HepG2 (cell line): Measurements from ENCODE around the gene ATAD3C. TPM values are rescaled to one million over a fixed set of nuclear protein-coding genes. Genes with fewer than 3 reads are reported as not detected.

Experiments
- ADNP ChIP-seq: sonication (generic); formaldehyde crosslinking; IDR thresholded peaks from 2 replicates; pipeline ENCODE4 v1.4.0; 2020; ENCODE audit warnings: missing genetic modification reagents
- ARNT2 ChIP-seq: sonication (generic); formaldehyde crosslinking; IDR thresholded peaks from 2 replicates; pipeline ENCODE4 v1.8.0; 2022; ENCODE audit warnings: mild to moderate bottlenecking, low read depth, missing genetic modification reagents, moderate library complexity
- EED ChIP-seq: sonication (generic); formaldehyde crosslinking; IDR thresholded peaks from 2 replicates; pipeline ENCODE4 v1.5.0; 2020; ENCODE audit warnings: mild to moderate bottlenecking, missing genetic modification reagents
- GZF1 ChIP-seq: sonication (generic); formaldehyde crosslinking; IDR thresholded peaks from 2 replicates; pipeline ENCODE4 v1.5.1; 2020; ENCODE audit warnings: mild to moderate bottlenecking, missing genetic modification reagents
- HMG20B ChIP-seq: conservative IDR thresholded peaks from 2 replicates; pipeline ENCODE4 v1.6.1; 2016; ENCODE audit warnings: missing genetic modification reagents, missing compliant biosample characterization
- IRF1 ChIP-seq: sonication (generic); formaldehyde crosslinking; IDR thresholded peaks from 2 replicates; pipeline ENCODE4 v1.4.0; 2020; ENCODE audit warnings: low read depth, mild to moderate bottlenecking, missing genetic modification reagents
- JUN ChIP-seq: sonication (generic); formaldehyde crosslinking; IDR thresholded peaks from 2 replicates; pipeline ENCODE4 v1.4.0; 2020; ENCODE audit warnings: mild to moderate bottlenecking, missing genetic modification reagents
- MZF1 ChIP-seq: sonication (generic); formaldehyde crosslinking; IDR thresholded peaks from 2 replicates; pipeline ENCODE4 v1.8.1; 2023; ENCODE audit warnings: mild to moderate bottlenecking, missing genetic modification reagents, borderline replicate concordance
- PHF20 ChIP-seq: sonication (generic); formaldehyde crosslinking; IDR thresholded peaks from 2 replicates; pipeline ENCODE4 v1.5.0; 2020; ENCODE audit warnings: mild to moderate bottlenecking, missing genetic modification reagents
- ZNF253 ChIP-seq: sonication (generic); formaldehyde crosslinking; IDR thresholded peaks from 2 replicates; pipeline ENCODE4 v1.8.0; 2022; ENCODE audit warnings: mild to moderate bottlenecking, missing genetic modification reagents, borderline replicate concordance
- ZNF34 ChIP-seq: sonication (generic); formaldehyde crosslinking; IDR thresholded peaks from 2 replicates; pipeline ENCODE4 v1.4.0; 2020; ENCODE audit warnings: mild to moderate bottlenecking, missing genetic modification reagents, borderline replicate concordance
- ZNF44 ChIP-seq: sonication (generic); formaldehyde crosslinking; IDR thresholded peaks from 2 replicates; pipeline ENCODE4 v1.5.1; 2020; ENCODE audit warnings: mild to moderate bottlenecking, missing genetic modification reagents
- ZNF441 ChIP-seq: sonication (generic); formaldehyde crosslinking; IDR thresholded peaks from 2 replicates; pipeline ENCODE4 v1.7.0; 2021; ENCODE audit warnings: missing genetic modification reagents, borderline replicate concordance
- ZNF660 ChIP-seq: sonication (generic); formaldehyde crosslinking; IDR thresholded peaks from 2 replicates; pipeline ENCODE4 v1.5.1; 2020; ENCODE audit warnings: mild to moderate bottlenecking, low read depth, missing genetic modification reagents, borderline replicate concordance
- ZNF772 ChIP-seq: sonication (generic); formaldehyde crosslinking; IDR thresholded peaks from 2 replicates; pipeline ENCODE4 v1.5.0; 2020; ENCODE audit warnings: mild to moderate bottlenecking, missing genetic modification reagents
- ZNF780A ChIP-seq: sonication (generic); formaldehyde crosslinking; IDR thresholded peaks from 2 replicates; pipeline ENCODE4 v1.8.0; 2022; ENCODE audit warnings: mild to moderate bottlenecking, missing genetic modification reagents, moderate library complexity
- ZNF878 ChIP-seq: sonication (generic); formaldehyde crosslinking; IDR thresholded peaks from 2 replicates; pipeline ENCODE4 v1.8.1; 2023; ENCODE audit warnings: mild to moderate bottlenecking, missing genetic modification reagents, moderate library complexity
- polyA plus RNA-seq, 8 experiments: library from polyadenylated mRNA; depleted of rRNA in 3 of 8; stranded (reverse) in 7 of 8; unstranded in 1 of 8; fragments of >200 nt; fragmentation: Illumina TruSeq in 4 of 8; extraction: Trizol in 4 of 8; gene quantifications; 2 replicates each; pipeline versions ENCODE4 v1.2.1 to v1.2.3, GENCODE V29; 2011 to 2016; ENCODE audit warnings: low read depth in 4 of 8, missing spikeins in 1 of 8, mixed read lengths in 1 of 8; ENCODE audit not compliant: insufficient read depth in 1 of 8
- total RNA-seq, 5 experiments: library from RNA; depleted of rRNA; stranded (reverse); fragments of >200 nt; fragmentation: Illumina TruSeq; extraction: Trizol; gene quantifications; 2 replicates each; pipeline ENCODE4 v1.2.3, GENCODE V29; 2016; ENCODE audit warnings: low read depth in 1 of 5
- TF ChIP-seq, protein P1 (sequence below): sonication (generic); formaldehyde crosslinking; IDR thresholded peaks from 2 replicates; pipeline ENCODE4 v1.5.0; 2020; ENCODE audit warnings: mild to moderate bottlenecking, missing genetic modification reagents
- TF ChIP-seq, protein P2 (sequence below): sonication (generic); formaldehyde crosslinking; IDR thresholded peaks from 2 replicates; pipeline ENCODE4 v1.9.0; 2022; ENCODE audit warnings: missing genetic modification reagents, mild to moderate bottlenecking, borderline replicate concordance

ATAD3C gene
- total and polyA plus RNA-seq, 2 of the 13 experiments (the other 11 are each of a cell fraction or from before 2014, with no cell fraction given) = 2.4 to 3.2 TPM

GRCh38 chr1:1441002-1441888, 8.2 kb upstream of the ATAD3C start (continued):
- TF ChIP-seq JUN (CRISPR knock-in tag) (no peak), PHF20 (CRISPR knock-in tag) (0 out of 2 replicates have a peak, but pooled peaks have one; percentile 19), ZNF772 (CRISPR knock-in tag) (0 out of 2 replicates have a peak, but pooled peaks have one; percentile 47), HMG20B (CRISPR knock-in tag) (no peak), ZNF34 (CRISPR knock-in tag) (0 out of 2 replicates have a peak, but pooled peaks have one; percentile 83), MZF1 (CRISPR knock-in tag) (no peak), GZF1 (CRISPR knock-in tag) (0 out of 2 replicates have a peak, but pooled peaks have one; percentile 42), EED (CRISPR knock-in tag) (no peak), ZNF780A (CRISPR knock-in tag) (no peak), IRF1 (CRISPR knock-in tag) (0 out of 2 replicates have a peak, but pooled peaks have one; percentile 38), ARNT2 (CRISPR knock-in tag) (no peak; the same call in 1 of the 2 replicates), ADNP (CRISPR knock-in tag) (no peak), ZNF44 (CRISPR knock-in tag) (no peak), ZNF878 (no peak), ZNF441 (CRISPR knock-in tag) (no peak), ZNF660 (CRISPR knock-in tag) (no peak), ZNF253 (no peak)
- TF ChIP-seq, protein P1, sequence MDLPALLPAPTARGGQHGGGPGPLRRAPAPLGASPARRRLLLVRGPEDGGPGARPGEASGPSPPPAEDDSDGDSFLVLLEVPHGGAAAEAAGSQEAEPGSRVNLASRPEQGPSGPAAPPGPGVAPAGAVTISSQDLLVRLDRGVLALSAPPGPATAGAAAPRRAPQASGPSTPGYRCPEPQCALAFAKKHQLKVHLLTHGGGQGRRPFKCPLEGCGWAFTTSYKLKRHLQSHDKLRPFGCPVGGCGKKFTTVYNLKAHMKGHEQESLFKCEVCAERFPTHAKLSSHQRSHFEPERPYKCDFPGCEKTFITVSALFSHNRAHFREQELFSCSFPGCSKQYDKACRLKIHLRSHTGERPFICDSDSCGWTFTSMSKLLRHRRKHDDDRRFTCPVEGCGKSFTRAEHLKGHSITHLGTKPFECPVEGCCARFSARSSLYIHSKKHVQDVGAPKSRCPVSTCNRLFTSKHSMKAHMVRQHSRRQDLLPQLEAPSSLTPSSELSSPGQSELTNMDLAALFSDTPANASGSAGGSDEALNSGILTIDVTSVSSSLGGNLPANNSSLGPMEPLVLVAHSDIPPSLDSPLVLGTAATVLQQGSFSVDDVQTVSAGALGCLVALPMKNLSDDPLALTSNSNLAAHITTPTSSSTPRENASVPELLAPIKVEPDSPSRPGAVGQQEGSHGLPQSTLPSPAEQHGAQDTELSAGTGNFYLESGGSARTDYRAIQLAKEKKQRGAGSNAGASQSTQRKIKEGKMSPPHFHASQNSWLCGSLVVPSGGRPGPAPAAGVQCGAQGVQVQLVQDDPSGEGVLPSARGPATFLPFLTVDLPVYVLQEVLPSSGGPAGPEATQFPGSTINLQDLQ (CRISPR knock-in tag) = no peak
- TF ChIP-seq, protein P2, sequence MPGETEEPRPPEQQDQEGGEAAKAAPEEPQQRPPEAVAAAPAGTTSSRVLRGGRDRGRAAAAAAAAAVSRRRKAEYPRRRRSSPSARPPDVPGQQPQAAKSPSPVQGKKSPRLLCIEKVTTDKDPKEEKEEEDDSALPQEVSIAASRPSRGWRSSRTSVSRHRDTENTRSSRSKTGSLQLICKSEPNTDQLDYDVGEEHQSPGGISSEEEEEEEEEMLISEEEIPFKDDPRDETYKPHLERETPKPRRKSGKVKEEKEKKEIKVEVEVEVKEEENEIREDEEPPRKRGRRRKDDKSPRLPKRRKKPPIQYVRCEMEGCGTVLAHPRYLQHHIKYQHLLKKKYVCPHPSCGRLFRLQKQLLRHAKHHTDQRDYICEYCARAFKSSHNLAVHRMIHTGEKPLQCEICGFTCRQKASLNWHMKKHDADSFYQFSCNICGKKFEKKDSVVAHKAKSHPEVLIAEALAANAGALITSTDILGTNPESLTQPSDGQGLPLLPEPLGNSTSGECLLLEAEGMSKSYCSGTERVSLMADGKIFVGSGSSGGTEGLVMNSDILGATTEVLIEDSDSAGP (CRISPR knock-in tag) = peak; percentile 89
